Stimulated activated CD4-positive, alpha-beta T cell treated with anti-CD3 and anti-CD28 coated beads, Interleukin-12 subunit alpha, Interleukin-12 subunit beta, amount 100 ng/mL, for 48 hours (primary cell): Measurements from ENCODE around the gene RLN1.
"Not testable (repeated sequence)": the region's sequence is repeated elsewhere in the genome, so short reads cannot be mapped to it uniquely, and the experiment has no call there.

Source experiments
- DNase-seq, 3 donors: peaks; one replicate each; pipeline ENCODE4 v3.0.0-alpha.2; 2020; ENCODE audit warnings: low read depth in 2 of 3, low spot score in 1 of 3

The RLN1 gene

GRCh38 chr9:5326187-5326586 lies 13.5 kb downstream of the RLN1 start:
- no peak for DNase-seq

DNA sequence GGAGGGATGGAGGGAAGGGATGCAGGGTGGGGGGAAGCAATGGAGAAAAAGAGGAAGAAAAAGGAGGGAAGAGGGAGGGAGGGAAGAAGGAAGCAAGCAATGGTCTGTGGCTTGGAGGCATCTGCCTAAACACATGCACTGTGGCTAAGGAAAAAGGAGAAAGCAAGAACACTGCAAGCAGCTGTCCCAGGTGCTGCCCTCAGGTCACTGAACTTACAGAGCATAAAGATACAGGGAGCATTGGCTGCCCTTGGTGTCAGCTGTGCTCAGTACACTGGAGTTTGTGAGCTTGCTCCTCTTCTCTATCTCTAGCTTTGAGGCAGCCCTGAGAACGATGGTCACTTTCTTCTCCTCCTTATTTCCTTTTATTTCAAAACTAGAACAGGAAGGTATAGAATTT lies 18.1 kb downstream of the RLN1 start:
- DNase-seq = not testable (repeated sequence)

DNA sequence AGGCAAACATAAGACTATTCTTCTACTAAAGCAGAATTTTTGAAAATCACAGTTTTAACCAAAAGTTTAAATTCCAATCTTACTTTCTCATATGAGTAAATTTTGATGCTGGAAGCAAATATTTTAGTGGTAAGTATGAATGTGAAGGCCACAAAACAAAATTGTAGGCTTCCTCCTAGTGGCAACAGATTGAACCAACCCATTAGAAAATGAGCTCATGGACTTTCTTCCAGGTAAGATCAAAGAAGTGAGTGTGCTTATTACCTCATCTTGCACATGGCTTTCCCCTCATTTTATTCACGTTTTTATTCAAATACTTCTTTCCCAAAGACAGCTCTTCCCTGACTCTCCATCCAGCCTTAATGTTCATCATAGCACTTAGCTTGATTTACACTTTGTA lies 18.6 kb downstream of the RLN1 start:
- no peak for DNase-seq

DNA sequence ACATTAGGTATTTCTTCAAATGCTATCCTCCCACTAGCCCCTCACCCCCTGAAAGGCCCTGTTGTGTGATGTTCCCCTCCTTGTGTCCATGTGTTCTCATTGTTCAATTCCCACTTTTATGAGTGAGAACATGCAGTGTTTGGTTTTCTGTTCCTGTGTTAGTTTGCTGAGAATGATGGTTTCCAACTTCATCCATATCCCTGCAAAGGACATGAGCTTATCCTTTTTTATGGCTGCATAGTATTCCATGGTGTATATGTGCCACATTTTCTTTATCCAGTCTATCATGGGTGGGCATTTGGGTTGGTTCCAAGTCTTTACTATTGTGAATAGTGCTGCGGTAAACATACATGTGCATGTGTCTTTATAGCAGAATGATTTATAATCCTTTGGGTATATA lies 23.3 kb downstream of the RLN1 start:
- not testable (repeated sequence) for DNase-seq

- no peak for DNase-seq
These were observed 24.3 kb downstream of the RLN1 start for GRCh38 chr9:5315187-5315923.

- no peak for DNase-seq
These were observed 28.8 kb downstream of the RLN1 start for GRCh38 chr9:5310851-5311250.

- DNase-seq = no peak
These were observed 33.9 kb downstream of the RLN1 start for GRCh38 chr9:5305741-5306140.

GRCh38 chr9:5303840-5304795 lies 35.6 kb downstream of the RLN1 start, which contains the start of gene RLN2:
Gene RLN2 (minus strand): TSS chr9:5304716. CDS start chr9:5304580, 136 bp downstream.
- DNase-seq = not testable (repeated sequence)

GRCh38 chr9:5301544-5301943 lies 38.1 kb downstream of the RLN1 start:
- no peak for DNase-seq

DNA sequence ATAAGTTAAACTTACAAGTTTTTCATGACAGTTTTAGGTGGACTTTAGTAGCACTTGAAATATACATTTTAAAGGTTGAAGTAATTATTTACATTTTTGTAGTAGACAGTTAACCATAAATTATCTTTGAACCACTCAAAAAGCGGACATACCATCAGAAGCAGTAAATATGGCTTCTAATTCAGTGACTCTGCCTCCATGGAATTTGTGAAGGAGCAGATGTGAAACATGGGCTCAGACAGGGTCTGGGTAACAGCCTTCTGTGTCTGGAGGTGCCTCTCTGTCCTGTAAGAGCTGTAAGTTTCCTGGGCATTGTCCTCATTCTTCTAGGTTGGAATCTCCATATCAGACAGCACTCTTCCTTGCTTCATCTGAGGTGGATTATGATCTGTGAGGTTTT lies 47.5 kb downstream of the RLN1 start:
- DNase-seq = no peak

GRCh38 chr9:5288591-5288990 lies 51.1 kb downstream of the RLN1 start:
- DNase-seq = no peak

GRCh38 chr9:5286262-5286661 lies 53.4 kb downstream of the RLN1 start:
- DNase-seq = no peak
